Naive B cell (primary cell): ENCODE data around the gene TP53RK. TPM values are rescaled to one million over a fixed set of nuclear protein-coding genes. Genes with fewer than 3 reads are reported as not detected.

Source experiments
- ATAC-seq, 2 donors: fragments of 150-1000 bp; cut with Tn5 transposase; 2 replicates each; pipeline ENCODE4 v1.10.0; 2021; ENCODE audit warnings: low read depth in 2 of 2, mild to moderate bottlenecking in 2 of 2, moderate library complexity in 2 of 2
- DNase-seq: peaks from one replicate; pipeline ENCODE4 v3.0.0; 2022
- H3K27ac Mint-ChIP-seq, 6 donors: one replicate each; pipeline ENCODE4 v1.8.0; 2020 to 2022; ENCODE audit warnings: mild to moderate bottlenecking in 6 of 6, mixed read lengths in 6 of 6, moderate library complexity in 5 of 6, inconsistent platforms in 2 of 6
- H3K27me3 Mint-ChIP-seq, 3 donors: one replicate each; pipeline ENCODE4 v1.8.0; 2021 to 2022; ENCODE audit warnings: mixed read lengths in 3 of 3, mild to moderate bottlenecking in 1 of 3
- H3K36me3 Mint-ChIP-seq, 2 donors: one replicate each; pipeline ENCODE4 v1.8.0; 2020 to 2022; ENCODE audit warnings: mixed read lengths in 2 of 2, inconsistent platforms in 1 of 2, mild to moderate bottlenecking in 1 of 2
- H3K4me1 Mint-ChIP-seq, 3 donors: one replicate each; pipeline ENCODE4 v1.8.0; 2020 to 2022; ENCODE audit warnings: mixed read lengths in 3 of 3, inconsistent platforms in 1 of 3, mild to moderate bottlenecking in 1 of 3, moderate library complexity in 1 of 3
- H3K4me3 Mint-ChIP-seq, 8 donors: one replicate each; pipeline ENCODE4 v1.8.0; 2020 to 2022; ENCODE audit warnings: mild to moderate bottlenecking in 8 of 8, mixed read lengths in 8 of 8, moderate library complexity in 8 of 8, inconsistent platforms in 2 of 8
- H3K9me3 Mint-ChIP-seq, 7 donors: one replicate each; pipeline ENCODE4 v1.8.0; 2020 to 2022; ENCODE audit warnings: mixed read lengths in 7 of 7, mild to moderate bottlenecking in 5 of 7, inconsistent platforms in 2 of 7, moderate library complexity in 1 of 7
- polyA plus RNA-seq, 6 donors: library from polyadenylated mRNA; unstranded; fragments of 300-500 nt; fragmentation: Illumina TruSeq; gene quantifications; one replicate each; pipeline ENCODE4 v1.2.3, GENCODE V29; 2021; ENCODE audit warnings: low read depth in 6 of 6

TP53RK gene
- polyA plus RNA-seq, 6 donors from 2014 or later = 7.2 to 18.8 (median 13.4) TPM

- Mint-ChIP-seq H3K27ac (no peak overlapping the region), H3K27me3 (peaks cover 18 to 44% (median 28%) of the 10 kb centered on the region in 3 donors), H3K36me3 (no peaks in the 10 kb centered on the region), H3K9me3 (peaks cover 0 to 2% (median 0%) of the 10 kb centered on the region in 7 donors), H3K4me1 (no peaks in the 10 kb centered on the region), H3K4me3 (no peak overlapping the region)
- ATAC-seq (no peak), DNase-seq (no peak)
These were observed 46.3 kb downstream of the TP53RK start for GRCh38 chr20:46642969-46643343.

- DNase-seq = no peak
- Mint-ChIP-seq H3K4me3 (no peak overlapping the region), H3K36me3 (no peaks in the 10 kb centered on the region), H3K27me3 (peaks cover 18 to 44% (median 28%) of the 10 kb centered on the region in 3 donors), H3K4me1 (no peaks in the 10 kb centered on the region), H3K9me3 (peaks cover 0 to 2% (median 0%) of the 10 kb centered on the region in 7 donors), H3K27ac (no peak overlapping the region)
- ATAC-seq = no peak
These were observed 46.8 kb downstream of the TP53RK start for GRCh38 chr20:46642265-46642968.

GRCh38 chr20:46641424-46641823 is 47.8 kb downstream of the TP53RK start:
- H3K4me3 Mint-ChIP-seq = no peak overlapping the region
- H3K36me3 Mint-ChIP-seq = no peaks in the 10 kb centered on the region
- no peak for DNase-seq
- no peak for ATAC-seq
- H3K9me3 Mint-ChIP-seq = peaks cover 0 to 2% (median 0%) of the 10 kb centered on the region in 7 donors
- peak overlapping the region in 1 of 6 donors; percentile 39 for H3K27ac Mint-ChIP-seq
- H3K4me1 Mint-ChIP-seq = no peaks in the 10 kb centered on the region
- H3K27me3 Mint-ChIP-seq = peaks cover 11 to 46% (median 27%) of the 10 kb centered on the region in 3 donors

- Mint-ChIP-seq H3K36me3 (no peaks in the 10 kb centered on the region), H3K4me1 (no peaks in the 10 kb centered on the region), H3K27ac (peak overlapping the region in 1 of 6 donors; percentile 39), H3K9me3 (peaks cover 0 to 2% (median 0%) of the 10 kb centered on the region in 7 donors), H3K4me3 (no peak overlapping the region), H3K27me3 (peaks cover 18 to 48% (median 33%) of the 10 kb centered on the region in 3 donors)
- no peak for ATAC-seq
- DNase-seq = no peak
These were observed 48.5 kb downstream of the TP53RK start for GRCh38 chr20:46640536-46641311.

GRCh38 chr20:46640044-46640443 is 49.2 kb downstream of the TP53RK start:
- DNase-seq = no peak
- no peaks in the 10 kb centered on the region for H3K4me1 Mint-ChIP-seq
- peaks cover 0 to 2% (median 0%) of the 10 kb centered on the region in 7 donors for H3K9me3 Mint-ChIP-seq
- peaks cover 24 to 55% (median 40%) of the 10 kb centered on the region in 3 donors for H3K27me3 Mint-ChIP-seq
- H3K36me3 Mint-ChIP-seq = no peaks in the 10 kb centered on the region
- no peak for ATAC-seq
- H3K27ac Mint-ChIP-seq = no peak overlapping the region
- H3K4me3 Mint-ChIP-seq = no peak overlapping the region

- Mint-ChIP-seq H3K27me3 (peaks cover 27 to 59% (median 45%) of the 10 kb centered on the region in 3 donors), H3K4me3 (no peak overlapping the region), H3K36me3 (no peaks in the 10 kb centered on the region), H3K4me1 (no peaks in the 10 kb centered on the region), H3K9me3 (peaks cover 0 to 2% (median 0%) of the 10 kb centered on the region in 7 donors), H3K27ac (no peak overlapping the region)
- DNase-seq (no peak), ATAC-seq (no peak)
These were observed 49.7 kb downstream of the TP53RK start for GRCh38 chr20:46639587-46639986.

GRCh38 chr20:46638898-46639274 is 50.4 kb downstream of the TP53RK start:
- peaks cover 0 to 2% (median 0%) of the 10 kb centered on the region in 7 donors for H3K9me3 Mint-ChIP-seq
- H3K4me3 Mint-ChIP-seq = no peak overlapping the region
- ATAC-seq = no peak
- H3K27ac Mint-ChIP-seq = no peak overlapping the region
- peaks cover 27 to 59% (median 46%) of the 10 kb centered on the region in 3 donors for H3K27me3 Mint-ChIP-seq
- no peaks in the 10 kb centered on the region for H3K4me1 Mint-ChIP-seq
- no peak for DNase-seq
- no peaks in the 10 kb centered on the region for H3K36me3 Mint-ChIP-seq

GRCh38 chr20:46638134-46638897 is 50.9 kb downstream of the TP53RK start:
- ATAC-seq (no peak), DNase-seq (no peak)
- H3K9me3 Mint-ChIP-seq = peaks cover 0 to 2% (median 0%) of the 10 kb centered on the region in 7 donors
- H3K4me3 Mint-ChIP-seq = no peak overlapping the region
- H3K27me3 Mint-ChIP-seq = peaks cover 31 to 56% (median 51%) of the 10 kb centered on the region in 3 donors
- H3K4me1 Mint-ChIP-seq = no peaks in the 10 kb centered on the region
- H3K36me3 Mint-ChIP-seq = no peaks in the 10 kb centered on the region
- no peak overlapping the region for H3K27ac Mint-ChIP-seq

- Mint-ChIP-seq H3K9me3 (peaks cover 0 to 2% (median 0%) of the 10 kb centered on the region in 7 donors), H3K36me3 (no peaks in the 10 kb centered on the region), H3K27ac (no peak overlapping the region), H3K4me1 (no peaks in the 10 kb centered on the region), H3K4me3 (no peak overlapping the region), H3K27me3 (peaks cover 27 to 56% (median 56%) of the 10 kb centered on the region in 3 donors)
- ATAC-seq (no peak), DNase-seq (no peak)
These were observed 51.7 kb downstream of the TP53RK start for GRCh38 chr20:46637427-46638133.

GRCh38 chr20:46637020-46637419 is 52.2 kb downstream of the TP53RK start:
- Mint-ChIP-seq H3K27ac (no peak overlapping the region), H3K4me1 (no peaks in the 10 kb centered on the region), H3K27me3 (peaks cover 24 to 55% (median 55%) of the 10 kb centered on the region in 3 donors), H3K4me3 (no peak overlapping the region), H3K36me3 (no peaks in the 10 kb centered on the region), H3K9me3 (peaks cover 0 to 2% (median 0%) of the 10 kb centered on the region in 7 donors)
- ATAC-seq (no peak), DNase-seq (no peak)

- Mint-ChIP-seq H3K9me3 (peaks cover 0 to 2% (median 0%) of the 10 kb centered on the region in 7 donors), H3K27ac (no peak overlapping the region), H3K4me3 (no peak overlapping the region), H3K4me1 (no peaks in the 10 kb centered on the region), H3K36me3 (no peaks in the 10 kb centered on the region), H3K27me3 (peaks cover 25 to 58% (median 53%) of the 10 kb centered on the region in 3 donors)
- ATAC-seq = no peak
- DNase-seq = no peak
These were observed 52.7 kb downstream of the TP53RK start for GRCh38 chr20:46636514-46636913.

- Mint-ChIP-seq H3K36me3 (peaks cover 0 to 1% of the 10 kb centered on the region in 2 donors), H3K27ac (no peak overlapping the region), H3K27me3 (peaks cover 30 to 56% (median 51%) of the 10 kb centered on the region in 3 donors), H3K4me3 (no peak overlapping the region), H3K4me1 (no peaks in the 10 kb centered on the region), H3K9me3 (peaks cover 0 to 2% (median 0%) of the 10 kb centered on the region in 7 donors)
- no peak for DNase-seq
- no peak for ATAC-seq
These were observed 53.6 kb downstream of the TP53RK start for GRCh38 chr20:46635514-46636136.
